T-cell (primary cell): ENCODE results near the gene ERP27. TPM values are rescaled to one million over a fixed set of nuclear protein-coding genes. Genes with fewer than 3 reads are reported as not detected.
A peak's percentile ranks its signal among the peaks of the same experiment; 100 is the strongest.

ENCODE experiments used
- ATAC-seq, 4 experiments: fragments of 200-7000 bp in 3 of 4; fragments of 150-1000 bp in 1 of 4; cut with Tn5 transposase; replicated peaks in 1 of 4; 1 replicate in 3 of 4; 2 replicates in 1 of 4; pipeline ENCODE4 v1.10.0; 2021; ENCODE audit warnings: moderate library complexity in 3 of 4, mild to moderate bottlenecking in 2 of 4, moderate number of reproducible peaks in 1 of 4
- CTCF ChIA-PET, 2 donors: fragments of 300-600 bp; sonication (Branson Sonifier 250); formaldehyde crosslinking; loops; one replicate each; lab custom pipeline; 2022; ENCODE audit warnings: antibody characterized with exemption in 2 of 2; lab: Charles Lee
- POLR2A ChIA-PET, 2 donors: fragments of 300-600 bp; sonication (Branson Sonifier 250); formaldehyde crosslinking; loops; one replicate each; lab custom pipeline; 2022; ENCODE audit warnings: antibody characterized with exemption in 2 of 2; lab: Charles Lee
- DNase-seq, 35 experiments: peaks; one replicate each; pipeline versions ENCODE4 v3.0.0 to v3.0.0-alpha.2; 2013 to 2023
- H3K27ac ChIP-seq: one replicate; pipeline ENCODE4 v1.5.1; 2013; ENCODE audit warnings: low read length
- H3K27me3 ChIP-seq, 2 experiments: replicated peaks in 1 of 2; 1 replicate in 1 of 2; 2 replicates in 1 of 2; pipeline versions ENCODE4 v1.6.1 to v1.7.0; 2013; ENCODE audit warnings: low read length in 1 of 2, mixed read lengths in 1 of 2; ENCODE audit not compliant: control insufficient read depth in 2 of 2, insufficient read depth in 2 of 2; ENCODE audit errors: extremely low read depth in 1 of 2
- H3K36me3 ChIP-seq, 2 donors: 1 replicate in 1 of 2; 2 replicates in 1 of 2; pipeline versions ENCODE4 v1.6.1 to v1.7.0; 2013; ENCODE audit warnings: low read length in 1 of 2; ENCODE audit not compliant: control insufficient read depth in 2 of 2, insufficient read depth in 1 of 2; ENCODE audit errors: extremely low read depth in 1 of 2
- H3K4me1 ChIP-seq, 2 experiments: 1 replicate in 1 of 2; 2 replicates in 1 of 2; pipeline versions ENCODE4 v1.6.1 to v1.7.0; 2013; ENCODE audit warnings: low read length in 2 of 2, mixed read lengths in 1 of 2; ENCODE audit not compliant: insufficient read depth in 2 of 2, control insufficient read depth in 1 of 2; ENCODE audit errors: extremely low read depth in 1 of 2
- H3K4me3 ChIP-seq, 2 donors: 1 replicate in 1 of 2; 2 replicates in 1 of 2; pipeline versions ENCODE4 v1.5.1 to v1.7.0; 2013; ENCODE audit warnings: mild to moderate bottlenecking in 2 of 2, low read length in 1 of 2, moderate library complexity in 1 of 2; ENCODE audit not compliant: control insufficient read depth in 1 of 2; ENCODE audit errors: extremely low read depth in 1 of 2
- H3K9me3 ChIP-seq: 2 replicates; pipeline ENCODE4 v1.7.0; 2013
- H3K27ac Mint-ChIP-seq, 2 donors: one replicate each; pipeline ENCODE4 v1.8.0; 2020 to 2021; ENCODE audit warnings: mild to moderate bottlenecking in 2 of 2, mixed read lengths in 2 of 2
- H3K27me3 Mint-ChIP-seq, 2 donors: one replicate each; pipeline ENCODE4 v1.8.0; 2021 to 2022; ENCODE audit warnings: mixed read lengths in 2 of 2
- H3K36me3 Mint-ChIP-seq: one replicate; pipeline ENCODE4 v1.8.0; 2021; ENCODE audit warnings: mixed read lengths
- H3K4me1 Mint-ChIP-seq, 3 donors: one replicate each; pipeline ENCODE4 v1.8.0; 2020 to 2022; ENCODE audit warnings: mixed read lengths in 3 of 3, mild to moderate bottlenecking in 1 of 3
- H3K4me3 Mint-ChIP-seq, 3 donors: one replicate each; pipeline ENCODE4 v1.8.0; 2020 to 2022; ENCODE audit warnings: mild to moderate bottlenecking in 3 of 3, mixed read lengths in 3 of 3, moderate library complexity in 3 of 3
- H3K9me3 Mint-ChIP-seq, 3 donors: one replicate each; pipeline ENCODE4 v1.8.0; 2020 to 2022; ENCODE audit warnings: mixed read lengths in 3 of 3
- WGBS: methylation state at CpG from one replicate; pipeline ENCODE4 v1.1.5; 2013; ENCODE audit warnings: missing lambda C conversion rate; ENCODE audit not compliant: insufficient coverage; 5-methylcytosine and 5-hydroxymethylcytosine counted together
- total RNA-seq, 35 experiments: library from RNA in 6 of 35; stranded (reverse) in 6 of 35; fragments of 120-200 nt in 1 of 35; gene quantifications; one replicate each; pipeline versions ENCODE4 v1.2.1 to v1.2.4 and lab custom pipeline; 2013 to 2026

The ERP27 gene
- total RNA-seq, 5 donors from 2014 or later (not counting 1 experiment from before 2014, with no cell fraction given), result 11.1 to 21.8 (median 14.7) TPM

DNA sequence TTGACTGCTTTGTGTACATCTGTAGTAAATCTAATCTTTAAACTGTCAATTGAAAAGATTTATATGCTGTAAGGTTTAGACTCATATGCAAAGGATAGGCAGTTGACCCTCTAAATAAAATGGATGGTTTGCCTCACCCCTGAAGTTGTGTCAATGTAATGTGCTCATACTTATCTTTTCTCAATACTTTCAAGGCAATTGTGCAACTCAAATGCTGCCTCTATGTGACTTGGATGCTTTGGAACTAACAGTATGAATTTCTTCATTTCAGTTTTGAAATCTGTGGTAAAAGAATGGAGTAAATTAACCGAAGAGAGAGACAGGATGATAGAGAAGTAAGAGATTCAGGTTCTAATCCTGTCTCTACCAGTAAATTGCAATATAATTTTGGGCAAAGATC lies 44.2 kb upstream of the ERP27 start:
- no peaks in the 10 kb centered on the region for H3K36me3 Mint-ChIP-seq
- Histone ChIP-seq H3K36me3 (no peaks in the 10 kb centered on the region), H3K27ac (no peak overlapping the region), H3K4me1 (peaks cover 18 to 48% of the 10 kb centered on the region in 2 experiments), H3K4me3 (no peak overlapping the region), H3K9me3 (no peaks in the 10 kb centered on the region), H3K27me3 (no peaks in the 10 kb centered on the region)
- WGBS, result no CpG with 5 or more reads among the region's 1 CpG
- CTCF ChIA-PET, result interaction anchor here in 1 of 2 donors (1.2 kb wide), 1 partner anchor 14 kb away, joined by 4 read pairs; no protein-coding TSS in a partner anchor
- H3K27ac Mint-ChIP-seq, result peak overlapping the region; percentile 60 to 79
- no peak for DNase-seq
- H3K27me3 Mint-ChIP-seq, result no peaks in the 10 kb centered on the region
- H3K4me3 Mint-ChIP-seq, result peak overlapping the region in 1 of 3 donors; percentile 47
- peaks cover 68 to 77% (median 68%) of the 10 kb centered on the region in 3 donors for H3K4me1 Mint-ChIP-seq
- ATAC-seq, result no peak
- H3K9me3 Mint-ChIP-seq, result no peaks in the 10 kb centered on the region
- POLR2A ChIA-PET, result no interaction called here

DNA sequence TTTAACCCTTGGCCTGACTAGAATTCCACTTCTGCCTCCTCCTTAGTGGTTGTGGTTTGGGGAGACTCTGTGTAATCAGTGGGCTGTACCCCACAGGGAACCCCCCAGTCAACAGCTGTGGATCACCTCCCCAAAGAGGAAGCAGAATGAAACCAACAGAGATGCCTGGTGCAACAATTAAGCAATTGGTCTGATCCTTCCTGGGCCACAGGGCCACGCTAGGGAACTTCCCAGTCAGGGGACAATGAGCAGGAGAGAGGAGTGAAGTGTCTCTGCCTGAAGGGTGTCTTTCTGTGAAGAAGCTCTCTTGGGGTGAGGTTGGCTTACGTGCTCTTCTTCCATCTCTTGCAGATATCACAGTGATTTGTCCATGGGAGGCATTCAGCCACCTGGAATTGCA lies 42.7 kb upstream of the ERP27 start:
- Mint-ChIP-seq H3K27me3 (no peaks in the 10 kb centered on the region), H3K4me1 (peaks cover 66 to 77% (median 66%) of the 10 kb centered on the region in 3 donors), H3K27ac (peak overlapping the region in 1 of 2 donors; percentile 62), H3K9me3 (no peaks in the 10 kb centered on the region), H3K4me3 (peak overlapping the region in 1 of 3 donors; percentile 12), H3K36me3 (no peaks in the 10 kb centered on the region)
- no peak overlapping the region for H3K4me3 ChIP-seq
- H3K4me1 ChIP-seq, result peaks cover 18 to 48% of the 10 kb centered on the region in 2 experiments
- no peaks in the 10 kb centered on the region for H3K9me3 ChIP-seq
- no peaks in the 10 kb centered on the region for H3K27me3 ChIP-seq
- DNase-seq, result no peak
- no peak for ATAC-seq
- 100% methylated on average over 2 of the region's 2 CpGs for WGBS
- no peaks in the 10 kb centered on the region for H3K36me3 ChIP-seq
- H3K27ac ChIP-seq, result no peak overlapping the region
- CTCF ChIA-PET, result no interaction called here
- POLR2A ChIA-PET, result interaction anchor here (0.6 to 0.7 kb wide), 2 partner anchors 19 to 20 kb away, joined by 3 read pairs; partner anchors contain the start of gene ARHGDIB (in 1 of the 2)

DNA sequence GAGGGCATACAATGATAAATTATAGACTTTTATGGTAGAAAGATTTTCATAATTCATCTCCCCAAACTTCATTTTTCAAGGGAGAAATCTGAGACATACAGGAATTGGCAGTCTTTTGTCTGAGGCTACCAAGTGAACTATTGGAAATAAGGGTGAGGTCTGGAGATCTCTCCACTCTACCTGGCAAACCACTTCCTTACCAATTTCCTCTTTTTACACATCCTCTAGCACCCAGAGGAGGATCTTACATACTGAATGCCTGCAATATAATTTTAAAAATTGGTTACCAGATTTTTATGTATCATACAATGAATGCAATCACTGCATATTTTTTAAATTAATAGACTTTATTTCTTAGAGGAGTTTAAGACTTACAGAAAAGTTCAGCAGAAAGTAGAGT lies 41.1 kb upstream of the ERP27 start:
- Histone ChIP-seq H3K9me3 (no peaks in the 10 kb centered on the region), H3K27ac (no peak overlapping the region), H3K36me3 (no peaks in the 10 kb centered on the region), H3K4me1 (peaks cover 18 to 44% of the 10 kb centered on the region in 2 experiments), H3K27me3 (no peaks in the 10 kb centered on the region), H3K4me3 (no peak overlapping the region)
- peak overlapping the region; percentile 5 to 54 for H3K27ac Mint-ChIP-seq
- no peak for DNase-seq
- H3K36me3 Mint-ChIP-seq, result no peaks in the 10 kb centered on the region
- H3K9me3 Mint-ChIP-seq, result no peaks in the 10 kb centered on the region
- H3K4me1 Mint-ChIP-seq, result peaks cover 57 to 69% (median 64%) of the 10 kb centered on the region in 3 donors
- peak in 3 of 4 experiments; percentile 55 to 58 (median 55) for ATAC-seq
- POLR2A ChIA-PET, result no interaction called here
- no peak overlapping the region for H3K4me3 Mint-ChIP-seq
- CTCF ChIA-PET, result no interaction called here
- no peaks in the 10 kb centered on the region for H3K27me3 Mint-ChIP-seq

DNA sequence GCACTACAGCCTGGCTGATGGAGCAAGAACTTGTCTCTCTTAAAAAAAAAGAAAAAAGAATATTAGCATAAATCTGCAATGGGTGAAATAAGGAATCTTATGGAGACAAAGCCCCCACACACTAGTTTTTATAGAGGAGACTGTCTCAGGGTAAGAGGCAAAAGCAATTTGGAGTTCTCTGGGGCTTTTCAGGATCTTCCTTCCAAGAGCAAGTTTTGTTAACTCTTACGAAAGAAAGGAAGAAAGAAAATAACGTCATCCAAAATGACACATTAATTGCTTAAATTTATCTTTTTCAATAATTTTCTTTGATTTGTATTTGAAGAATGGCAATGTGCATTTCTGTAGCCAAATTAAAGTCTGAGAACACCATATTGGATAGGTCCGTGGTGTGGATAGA lies 38.3 kb upstream of the ERP27 start:
- H3K4me3 Mint-ChIP-seq, result no peak overlapping the region
- H3K4me1 Mint-ChIP-seq, result peaks cover 57 to 67% (median 61%) of the 10 kb centered on the region in 3 donors
- CTCF ChIA-PET, result interaction anchor here (0.5 to 1.2 kb wide), 2 partner anchors 8 to 101 kb away, joined by 3 to 4 read pairs; no protein-coding TSS in a partner anchor
- peaks cover 5 to 30% of the 10 kb centered on the region in 2 experiments for H3K4me1 ChIP-seq
- ATAC-seq (no peak), DNase-seq (no peak)
- H3K27ac Mint-ChIP-seq, result no peak overlapping the region
- H3K36me3 ChIP-seq, result no peaks in the 10 kb centered on the region
- H3K27me3 ChIP-seq, result no peaks in the 10 kb centered on the region
- no peaks in the 10 kb centered on the region for H3K36me3 Mint-ChIP-seq
- WGBS, result no CpG with 5 or more reads among the region's 3 CpGs
- POLR2A ChIA-PET, result no interaction called here
- H3K9me3 ChIP-seq, result no peaks in the 10 kb centered on the region
- no peaks in the 10 kb centered on the region for H3K9me3 Mint-ChIP-seq
- H3K4me3 ChIP-seq, result no peak overlapping the region
- H3K27ac ChIP-seq, result no peak overlapping the region
- H3K27me3 Mint-ChIP-seq, result no peaks in the 10 kb centered on the region

DNA sequence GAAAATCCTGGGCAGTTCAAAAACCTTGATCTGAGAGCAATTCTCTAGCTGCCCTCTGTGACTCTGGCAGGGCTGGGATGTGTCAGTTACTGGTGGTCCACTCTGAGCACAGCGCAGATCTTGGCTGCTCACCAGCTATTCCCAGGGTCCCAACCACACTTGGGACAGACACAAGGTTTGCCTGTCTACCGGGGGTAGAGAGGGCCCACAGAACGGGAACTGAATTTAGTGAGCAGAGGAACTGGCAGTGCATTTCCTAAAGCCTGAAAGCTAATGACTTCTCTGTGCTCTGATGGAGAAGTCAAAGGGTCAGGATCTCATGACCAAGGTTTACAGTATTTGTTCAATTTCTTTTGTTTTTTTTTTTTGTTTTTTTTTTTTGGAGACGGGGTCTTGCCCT lies 37.1 kb upstream of the ERP27 start:
- H3K27me3 Mint-ChIP-seq, result no peaks in the 10 kb centered on the region
- Histone ChIP-seq H3K27me3 (no peaks in the 10 kb centered on the region), H3K4me1 (peaks cover 0 to 19% of the 10 kb centered on the region in 2 experiments), H3K27ac (no peak overlapping the region), H3K36me3 (no peaks in the 10 kb centered on the region), H3K9me3 (no peaks in the 10 kb centered on the region), H3K4me3 (no peak overlapping the region)
- ATAC-seq (no peak), DNase-seq (no peak)
- POLR2A ChIA-PET, result no interaction called here
- CTCF ChIA-PET, result no interaction called here
- WGBS, result 93% methylated on average over 3 of the region's 4 CpGs
- H3K27ac Mint-ChIP-seq, result no peak overlapping the region
- H3K4me3 Mint-ChIP-seq, result no peak overlapping the region
- H3K4me1 Mint-ChIP-seq, result peaks cover 51 to 66% (median 52%) of the 10 kb centered on the region in 3 donors
- no peaks in the 10 kb centered on the region for H3K36me3 Mint-ChIP-seq
- no peaks in the 10 kb centered on the region for H3K9me3 Mint-ChIP-seq

DNA sequence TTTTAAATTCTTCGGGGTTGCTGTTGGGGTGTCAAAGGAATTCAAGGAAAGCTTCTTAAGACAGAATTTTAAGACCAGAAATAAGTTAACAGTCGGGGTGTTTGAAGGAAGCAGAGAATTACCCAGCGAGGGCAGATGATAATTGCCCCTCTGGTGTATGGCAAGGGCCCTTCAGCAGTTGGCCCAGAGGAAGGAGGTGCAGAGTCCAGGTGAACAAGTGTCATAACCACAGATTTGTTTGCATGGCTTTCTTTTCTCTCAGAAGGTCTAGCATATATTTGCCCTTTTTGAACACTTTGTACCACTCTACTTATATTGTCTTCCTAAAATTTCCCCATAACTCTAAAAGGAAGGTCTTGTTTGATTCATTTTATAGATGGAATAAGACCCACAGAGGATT lies 36.3 kb upstream of the ERP27 start:
- Mint-ChIP-seq H3K36me3 (no peaks in the 10 kb centered on the region), H3K27ac (no peak overlapping the region), H3K4me1 (peaks cover 51 to 65% (median 52%) of the 10 kb centered on the region in 3 donors), H3K27me3 (no peaks in the 10 kb centered on the region), H3K9me3 (no peaks in the 10 kb centered on the region), H3K4me3 (no peak overlapping the region)
- H3K27me3 ChIP-seq, result no peaks in the 10 kb centered on the region
- peaks cover 0 to 11% of the 10 kb centered on the region in 2 experiments for H3K4me1 ChIP-seq
- no peaks in the 10 kb centered on the region for H3K36me3 ChIP-seq
- ChIA-PET CTCF (no interaction called here), POLR2A (no interaction called here)
- no peak for ATAC-seq
- 88% methylated on average over 3 of the region's 3 CpGs for WGBS
- no peak overlapping the region for H3K27ac ChIP-seq
- no peak overlapping the region for H3K4me3 ChIP-seq
- no peaks in the 10 kb centered on the region for H3K9me3 ChIP-seq
- DNase-seq, result no peak
